GF-D8 (cell line): Measurements from ENCODE around the gene ENOX1.

Experiments
- DNase-seq: peaks from one replicate; lab custom pipeline; 2025; lab: John Stamatoyannopoulos, UW

The ENOX1 gene

DNA sequence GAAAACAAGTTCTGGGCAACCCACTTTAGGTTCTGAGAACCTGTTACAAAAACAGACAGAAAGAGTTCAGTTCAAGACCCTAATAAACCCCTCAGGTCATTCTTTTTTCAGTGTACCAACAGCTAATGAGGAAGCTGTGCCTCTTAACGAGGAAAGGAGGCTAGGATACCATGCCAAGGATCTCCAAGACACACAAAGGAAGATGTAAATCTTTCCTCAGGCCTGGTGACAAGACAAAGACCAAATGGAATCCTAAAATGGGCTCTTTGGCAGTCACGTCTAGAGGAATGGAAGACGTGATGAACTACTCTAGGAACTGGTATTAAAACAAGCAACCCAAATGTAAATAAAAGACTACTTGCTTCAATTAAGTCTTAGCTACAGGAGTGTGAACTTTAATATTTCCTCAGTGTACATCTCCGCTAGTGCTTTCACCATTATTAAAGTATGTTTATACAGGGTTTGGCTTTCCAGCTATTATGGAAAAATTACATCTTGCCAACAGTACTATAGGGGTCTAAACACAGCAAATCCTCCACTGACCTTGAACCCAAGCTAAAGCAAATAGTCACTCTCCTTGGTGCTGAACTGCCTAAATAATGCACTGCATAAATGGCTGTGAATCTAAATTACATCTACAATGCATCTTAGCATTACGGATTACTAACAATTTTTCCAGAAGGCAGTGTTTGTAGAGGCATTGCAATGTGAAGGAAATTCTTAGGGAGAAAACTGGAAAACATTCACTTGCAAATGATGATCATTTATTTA, 42.3 kb downstream of the ENOX1 start:
- no peak for DNase-seq

DNA sequence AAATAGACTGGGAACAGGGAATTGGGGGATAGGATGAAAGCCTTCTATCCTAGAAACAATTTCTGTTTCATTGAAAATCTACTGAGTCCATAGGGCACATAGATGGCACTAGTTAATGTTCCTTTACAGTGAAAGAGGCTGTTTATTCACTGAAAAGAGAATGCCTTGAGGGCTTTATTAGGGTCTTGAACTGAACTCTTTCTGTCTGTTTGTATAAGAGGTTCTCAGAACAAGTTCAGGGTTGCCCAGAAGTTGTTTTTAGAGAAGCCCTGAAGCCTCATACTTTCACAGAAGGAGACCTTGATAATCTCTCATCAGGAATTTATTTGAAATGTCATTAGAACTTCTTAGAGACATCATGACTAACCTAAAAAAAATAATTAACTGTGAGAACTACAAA, 43.9 kb downstream of the ENOX1 start:
- no peak for DNase-seq

DNA sequence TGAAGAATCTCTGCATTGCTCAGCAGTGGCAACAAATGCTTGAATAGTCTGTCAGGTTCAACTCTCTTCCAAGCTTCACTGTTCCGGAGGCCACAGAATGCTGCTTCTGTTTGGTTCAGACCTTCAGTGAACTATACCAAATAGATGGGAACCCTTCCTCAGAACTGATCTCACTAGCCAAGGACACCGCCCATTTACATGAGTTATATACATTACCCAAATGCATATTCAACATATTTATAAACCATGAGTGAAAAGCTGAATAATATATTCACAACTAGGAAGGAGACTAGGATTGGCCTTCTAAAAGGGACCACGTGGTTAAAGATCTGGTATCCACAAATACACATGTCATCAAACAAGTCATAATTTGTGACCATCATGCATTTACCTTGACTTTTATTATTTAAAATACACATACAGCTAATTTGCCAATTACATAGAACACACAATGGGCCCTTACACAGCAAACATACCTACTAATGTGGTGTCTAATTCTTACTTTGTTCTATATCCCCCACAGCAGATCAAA, 49.3 kb downstream of the ENOX1 start:
- DNase-seq, result no peak

DNA sequence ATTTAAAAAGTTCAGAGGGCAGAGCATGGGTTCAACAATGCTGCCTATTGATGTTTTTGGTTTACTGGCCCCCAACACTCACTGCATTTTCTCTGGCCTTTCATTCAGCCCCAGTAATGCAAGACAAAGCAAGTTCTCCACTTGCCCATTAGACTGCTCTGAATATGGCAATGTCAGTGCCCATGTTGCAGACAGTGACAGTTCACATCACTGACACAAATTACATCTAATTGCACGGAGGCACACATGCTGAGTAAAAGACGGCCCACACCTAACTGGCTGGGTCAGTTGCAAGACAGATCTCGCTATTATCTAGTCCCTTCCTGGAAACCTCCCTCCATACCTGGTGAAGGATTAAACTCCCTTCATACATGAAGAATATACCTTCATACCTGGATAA, 54.0 kb downstream of the ENOX1 start:
- DNase-seq, result no peak

DNA sequence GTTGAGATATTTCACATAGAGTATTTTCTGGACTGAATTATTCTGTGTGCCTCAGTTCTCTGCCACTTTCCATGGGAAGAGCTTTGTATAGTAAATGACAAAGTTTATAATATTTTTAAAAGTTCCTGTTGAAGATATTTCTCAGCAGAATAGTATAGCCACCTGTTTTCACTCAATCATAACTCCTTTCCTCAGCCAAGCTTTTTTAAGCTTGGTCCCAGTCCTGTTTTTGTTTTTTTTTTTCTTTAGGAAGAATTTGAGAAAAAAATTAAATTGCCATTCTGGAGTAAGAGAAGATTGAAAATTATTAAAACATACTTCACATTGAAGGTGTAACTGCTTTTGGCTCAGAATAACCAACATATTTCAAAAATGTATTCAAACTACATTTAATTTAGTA, 55.5 kb downstream of the ENOX1 start:
- no peak for DNase-seq

DNA sequence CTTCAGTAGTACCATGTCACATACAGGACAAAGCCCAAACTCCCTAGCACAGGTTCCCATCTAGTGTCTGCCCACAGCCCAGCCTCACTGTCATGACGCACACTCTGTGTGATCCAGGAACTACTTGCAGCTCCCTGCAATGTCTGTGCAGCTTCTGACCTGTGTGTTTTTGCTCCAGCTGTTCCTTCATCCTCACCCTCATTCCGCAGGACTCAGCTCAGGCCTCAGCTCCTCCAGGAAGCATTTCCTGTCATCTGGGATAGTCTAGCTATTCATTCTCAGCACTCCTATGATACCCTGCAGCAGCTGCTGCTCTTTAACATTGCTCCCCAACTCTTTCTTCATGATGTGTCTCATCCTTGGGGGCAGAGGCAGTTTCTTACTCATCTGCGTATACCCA, 56.1 kb downstream of the ENOX1 start:
- no peak for DNase-seq

DNA sequence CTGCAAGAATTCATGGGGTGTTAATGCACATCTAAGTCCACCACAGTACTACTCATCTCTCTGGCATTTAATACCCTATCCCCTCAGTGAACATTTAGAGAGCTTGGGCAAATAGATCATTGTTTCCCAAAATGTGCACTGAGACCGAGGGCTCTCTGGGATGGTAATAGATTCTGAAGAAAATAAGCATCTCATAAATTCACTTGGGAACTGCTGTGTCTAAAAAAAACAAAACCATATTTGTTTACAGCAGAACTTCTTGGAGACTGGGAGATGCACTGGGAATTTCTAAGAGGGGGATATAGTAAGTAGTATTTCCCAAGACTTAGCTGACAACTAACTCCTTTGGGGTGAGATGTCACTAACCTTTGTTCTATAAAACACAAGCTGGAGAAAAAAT, 58.4 kb downstream of the ENOX1 start:
- DNase-seq, result no peak

DNA sequence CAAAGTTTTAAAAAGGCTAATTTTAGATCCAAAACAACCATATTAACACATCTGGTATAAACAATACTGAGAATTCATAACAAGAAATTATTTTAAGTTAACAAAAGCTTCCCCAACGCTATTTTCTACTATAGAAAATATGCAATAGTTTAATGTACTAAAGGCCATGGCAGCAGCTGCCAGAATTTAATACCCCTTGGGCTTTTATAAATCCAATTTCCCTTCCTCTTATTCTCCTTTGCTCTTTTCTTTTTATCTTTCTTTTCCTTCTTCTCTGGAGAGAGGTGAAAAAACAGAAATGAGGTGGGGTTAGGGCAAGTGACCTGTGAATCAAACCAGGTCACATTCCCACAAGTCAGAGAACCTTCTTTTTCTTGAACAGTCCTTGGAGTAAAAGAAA, 58.9 kb downstream of the ENOX1 start:
- no peak for DNase-seq

DNA sequence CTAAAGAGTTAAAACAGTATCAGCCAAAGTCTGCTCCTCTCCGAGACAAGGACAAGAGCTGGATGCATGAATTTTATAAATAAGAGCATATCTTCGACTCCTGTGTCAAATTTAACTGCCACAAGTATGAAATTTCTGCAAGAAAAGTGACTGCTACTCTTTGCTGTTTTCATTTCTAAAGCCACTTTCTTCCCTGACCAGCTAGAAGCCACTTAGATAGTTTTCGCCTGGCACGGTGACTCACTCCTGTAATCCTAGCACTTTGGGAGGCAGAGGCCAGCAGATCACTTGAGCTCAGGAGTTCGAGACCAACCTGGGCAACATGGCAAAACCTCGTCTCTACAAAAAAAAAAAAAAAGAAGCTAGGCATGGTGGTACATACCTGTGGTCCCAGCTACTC, 61.3 kb downstream of the ENOX1 start:
- DNase-seq, result no peak

DNA sequence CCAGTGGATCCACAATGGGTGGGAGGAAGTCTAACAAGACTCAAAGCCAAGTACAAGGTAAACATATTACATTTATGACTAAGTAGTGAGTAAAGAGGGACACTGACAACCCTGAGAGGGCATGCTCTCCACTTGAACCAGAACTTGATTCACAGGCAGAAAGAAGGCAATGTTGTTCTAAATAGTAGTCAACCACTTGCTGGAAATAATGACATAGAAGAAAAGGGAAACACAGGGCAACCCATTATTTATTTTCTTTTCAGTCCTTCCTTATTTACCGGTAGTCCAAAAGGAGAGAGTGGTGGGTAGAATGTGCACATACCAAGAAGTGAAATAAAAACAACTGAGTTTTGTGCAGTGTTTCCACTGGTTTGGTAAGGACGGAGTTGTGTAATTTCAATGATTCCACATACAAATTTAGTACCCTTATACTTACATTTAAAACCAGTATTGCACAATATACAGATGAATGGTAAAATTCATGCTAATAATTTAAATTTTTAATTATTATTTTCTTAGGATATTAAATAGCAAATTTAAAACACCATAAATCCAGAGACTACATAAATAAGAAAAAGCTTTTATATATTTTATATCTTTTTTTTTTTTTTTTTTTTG, 65.9 kb downstream of the ENOX1 start:
- DNase-seq, result no peak

DNA sequence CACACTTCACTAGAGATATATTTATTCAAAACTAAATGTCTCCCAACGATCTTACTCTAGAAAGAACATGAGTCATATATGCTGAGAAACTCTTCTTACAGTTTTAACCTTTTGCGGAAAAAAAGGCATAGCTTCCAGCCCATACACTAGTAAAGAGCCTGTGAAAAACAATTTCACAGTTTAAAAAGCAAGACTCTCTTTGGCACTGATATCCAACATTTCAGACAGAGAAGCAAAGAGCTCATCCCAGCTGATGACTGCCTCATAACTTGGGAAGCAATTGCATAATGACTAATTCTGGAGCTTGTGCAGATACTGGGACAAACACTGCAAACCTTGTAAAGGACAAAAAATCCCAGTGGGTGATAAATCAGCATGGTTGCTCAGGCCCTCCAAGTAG, 88.0 kb downstream of the ENOX1 start:
- no peak for DNase-seq

DNA sequence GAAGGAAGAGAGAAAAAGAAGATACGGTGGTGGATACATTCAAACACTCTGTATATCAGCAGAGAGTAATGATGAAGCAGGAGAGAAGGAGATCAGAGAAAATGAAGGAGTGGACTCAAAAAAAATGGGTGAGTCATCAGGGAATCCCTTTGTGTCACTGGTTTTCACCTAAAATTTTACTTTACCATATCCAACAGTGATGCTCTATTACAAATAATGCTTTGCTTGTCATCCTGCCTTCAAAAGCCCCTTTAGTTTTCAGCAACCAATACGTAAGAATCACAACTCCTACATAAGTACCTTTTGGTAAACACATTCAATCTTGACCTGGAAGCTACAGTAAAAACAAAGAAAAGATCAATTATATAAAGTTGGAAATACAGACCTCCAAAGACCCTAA, 88.8 kb downstream of the ENOX1 start:
- no peak for DNase-seq

DNA sequence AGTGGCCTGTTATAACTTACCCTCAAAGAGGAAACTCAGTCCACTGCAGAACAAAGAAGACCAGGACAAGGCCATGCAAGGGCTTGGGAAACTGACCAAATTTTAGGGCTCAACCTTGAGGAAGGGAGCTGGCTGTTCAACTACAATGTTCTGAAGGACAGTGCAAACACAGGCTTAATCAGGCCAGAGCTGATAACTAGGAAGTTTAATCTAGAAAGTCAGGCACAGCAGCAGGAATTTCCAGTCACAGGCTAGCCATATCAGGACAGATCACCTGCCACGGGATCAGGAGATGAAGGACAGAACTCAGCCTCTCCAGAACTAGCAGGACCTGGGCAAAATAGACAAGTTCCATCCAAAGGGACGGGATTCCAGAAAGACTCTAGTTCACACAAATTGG, 89.4 kb downstream of the ENOX1 start:
- DNase-seq, result no peak

DNA sequence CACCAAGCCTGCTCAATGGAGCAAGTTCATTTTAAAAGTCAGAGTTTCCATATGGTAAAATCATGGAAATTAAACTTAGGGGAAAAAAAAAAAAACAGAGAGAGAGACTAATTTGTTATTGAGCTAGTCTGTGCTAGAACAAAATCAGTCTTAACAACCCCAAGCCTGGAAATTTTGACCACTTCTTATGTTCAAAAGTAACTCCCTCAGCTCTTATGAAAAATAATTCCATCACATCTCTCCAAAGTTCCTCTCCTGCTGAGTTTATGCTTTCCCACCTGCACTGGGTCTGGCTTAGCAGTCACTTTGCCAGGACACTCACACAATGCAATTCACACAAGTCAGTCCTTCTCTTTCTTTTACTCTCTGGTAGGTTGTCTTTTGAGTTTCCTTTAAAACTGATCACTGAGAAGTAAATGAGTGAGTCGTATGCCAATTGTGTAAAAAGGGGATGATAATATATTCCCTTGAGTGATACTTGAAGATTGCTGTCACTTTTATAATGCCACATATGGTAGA, 92.6 kb downstream of the ENOX1 start:
- DNase-seq, result no peak

DNA sequence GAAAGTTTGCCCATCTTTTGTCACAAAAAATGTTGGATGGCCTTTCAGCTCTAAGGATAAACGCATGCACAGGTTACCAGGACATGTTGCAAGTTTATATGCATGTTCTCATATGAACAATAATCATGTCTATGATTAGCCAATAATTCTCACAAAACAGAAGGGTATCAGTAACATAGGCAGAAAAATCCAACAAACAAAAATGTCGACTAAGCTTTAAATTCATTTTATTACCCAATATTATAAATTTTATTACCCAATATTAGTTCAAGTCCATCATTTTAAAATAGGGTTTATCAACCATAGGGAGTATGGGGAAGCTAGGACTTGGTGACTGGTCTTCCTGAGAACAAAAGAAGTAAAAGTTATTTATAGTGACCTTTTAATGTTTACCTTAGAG, 93.1 kb downstream of the ENOX1 start:
- DNase-seq, result no peak

DNA sequence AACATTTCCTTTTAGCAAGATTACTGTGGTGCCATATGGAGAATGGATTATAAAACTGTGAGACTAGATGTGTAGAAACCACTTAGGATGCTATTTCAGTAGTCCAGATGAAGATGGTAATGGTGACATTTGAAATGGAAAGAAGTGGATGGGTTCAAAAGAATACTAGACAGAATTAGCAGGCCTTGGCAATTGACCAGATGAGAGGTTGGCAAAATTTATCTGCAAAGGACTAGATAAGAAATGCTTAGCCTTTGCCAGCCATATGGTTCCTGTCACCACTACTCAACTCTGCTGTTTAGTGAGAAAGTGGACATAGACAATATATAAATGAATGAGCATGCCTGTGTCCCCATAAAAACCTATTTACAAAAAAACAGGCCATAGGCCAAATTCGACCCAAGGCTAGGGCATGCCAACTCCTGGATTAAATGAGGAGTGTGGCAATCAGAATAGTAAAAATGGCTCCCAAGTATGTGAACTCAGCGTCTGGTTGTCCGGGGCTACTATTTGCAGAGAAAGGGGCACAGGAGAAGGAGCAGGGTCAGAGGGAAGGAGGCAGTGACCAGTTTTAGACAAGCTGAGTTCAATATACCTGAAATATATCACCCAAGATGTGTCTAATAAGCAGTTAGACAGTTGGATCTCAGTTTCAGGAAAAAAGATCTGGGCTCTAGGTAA, 98.4 kb downstream of the ENOX1 start:
- DNase-seq, result no peak

DNA sequence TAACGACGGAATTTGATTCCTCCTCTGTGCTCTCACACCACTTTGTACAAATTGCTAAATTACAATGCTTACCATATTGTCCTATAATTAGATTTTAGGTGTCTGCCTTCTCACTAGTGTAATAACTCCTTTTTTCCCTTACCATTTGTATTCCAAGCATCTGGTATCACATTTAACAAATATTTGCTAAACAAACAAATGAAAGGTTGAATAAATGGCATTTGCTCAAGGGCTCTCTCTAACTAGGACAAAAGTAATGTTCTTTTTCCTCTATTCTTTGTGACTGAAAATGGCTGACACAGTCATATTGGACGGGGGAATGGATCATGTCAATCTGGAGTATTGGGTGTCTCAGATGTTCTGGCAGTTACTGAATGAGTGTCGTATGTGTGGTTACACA, 99.7 kb downstream of the ENOX1 start:
- no peak for DNase-seq

DNA sequence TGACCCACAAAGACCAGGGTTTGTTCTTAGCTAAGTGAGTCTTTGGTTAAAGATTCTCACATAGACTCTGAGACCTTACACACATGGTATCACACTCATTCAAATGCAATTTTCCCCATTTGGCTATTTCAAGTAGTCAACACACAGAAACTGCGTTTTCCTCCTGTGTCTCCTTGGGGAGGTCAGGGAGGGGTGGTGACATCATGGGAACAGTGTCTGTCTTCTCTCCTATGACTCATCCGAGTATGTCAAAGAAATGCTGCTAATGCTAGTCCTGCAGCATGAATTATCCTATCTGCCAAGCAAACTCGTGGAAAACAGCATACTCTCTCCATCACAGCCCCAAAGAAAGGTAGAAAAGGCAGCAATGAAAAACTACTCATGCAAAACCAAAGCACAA, 100.2 kb downstream of the ENOX1 start:
- DNase-seq, result no peak

DNA sequence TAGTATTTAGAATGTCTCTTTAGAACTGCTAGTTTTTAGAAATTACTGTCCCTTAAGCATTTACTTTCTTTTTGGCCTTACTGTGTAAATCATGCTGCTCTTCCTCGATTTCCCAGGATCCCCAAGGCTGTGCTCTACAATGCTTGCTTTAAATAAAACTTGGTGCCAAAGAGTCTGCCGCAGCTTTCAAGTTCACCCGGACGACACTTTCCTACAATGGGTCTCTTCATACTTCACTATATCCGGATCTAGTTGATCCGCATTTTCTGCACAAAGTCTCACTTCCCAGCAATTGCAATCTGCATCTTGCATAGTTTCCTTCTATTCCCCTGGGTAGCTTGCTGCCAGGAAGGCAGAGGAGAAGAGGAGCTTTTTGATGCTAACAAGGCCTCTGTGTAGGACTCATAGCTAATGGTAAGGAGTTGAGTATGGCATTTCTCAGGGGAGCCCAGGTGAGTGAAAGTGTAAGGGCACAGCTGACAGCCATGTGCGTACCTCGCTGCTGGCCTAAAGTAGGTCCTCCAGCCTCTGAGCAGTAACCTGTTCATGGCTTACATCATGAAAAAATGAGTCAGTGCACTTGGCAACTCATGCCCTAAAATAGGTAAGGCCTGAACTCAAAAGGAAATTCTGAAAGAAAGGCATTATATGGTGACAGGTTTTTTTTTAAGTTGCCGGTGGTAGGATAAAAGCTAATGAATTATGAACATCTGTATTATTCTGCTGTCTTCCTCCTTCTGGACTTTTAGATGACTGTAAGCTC, 101.6 kb downstream of the ENOX1 start:
- no peak for DNase-seq

DNA sequence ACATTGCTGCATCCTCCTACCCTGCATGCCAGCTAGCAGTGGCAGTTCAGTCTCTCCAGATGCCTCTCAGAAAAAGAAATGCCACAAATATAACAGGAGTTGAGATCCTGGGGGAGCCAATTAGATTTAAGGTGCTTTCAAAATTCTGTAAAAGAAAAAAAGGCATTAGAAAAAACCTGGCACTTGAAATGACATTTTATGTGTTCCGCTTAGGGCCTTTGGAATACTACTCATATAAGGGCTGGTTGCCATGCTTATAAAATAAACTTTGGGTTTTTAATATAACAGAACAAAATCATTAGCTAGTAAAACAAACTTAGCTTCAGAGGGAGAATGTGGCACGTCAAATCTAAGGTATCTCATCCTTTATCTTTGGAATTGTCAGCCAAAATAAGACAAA, 104.1 kb downstream of the ENOX1 start:
- no peak for DNase-seq

DNA sequence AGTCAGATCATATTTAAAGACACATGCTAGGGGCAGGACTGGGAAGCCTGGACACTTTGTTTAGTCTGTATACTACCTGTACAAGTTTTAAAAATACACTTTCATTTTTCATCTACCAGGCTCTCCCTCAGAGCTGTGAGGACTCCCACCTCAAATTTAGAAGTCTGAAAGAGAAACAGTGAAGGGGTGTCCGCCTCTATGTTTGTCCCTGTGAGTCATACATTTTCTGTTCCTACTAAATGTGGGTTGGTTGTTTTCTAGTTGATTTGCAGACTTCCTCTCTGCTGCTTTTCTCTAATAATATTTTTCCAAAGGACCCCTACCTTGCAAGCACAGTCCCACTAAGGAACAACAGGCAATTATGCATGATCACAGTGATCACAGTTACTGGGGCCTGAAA, 110.5 kb downstream of the ENOX1 start:
- DNase-seq, result no peak

DNA sequence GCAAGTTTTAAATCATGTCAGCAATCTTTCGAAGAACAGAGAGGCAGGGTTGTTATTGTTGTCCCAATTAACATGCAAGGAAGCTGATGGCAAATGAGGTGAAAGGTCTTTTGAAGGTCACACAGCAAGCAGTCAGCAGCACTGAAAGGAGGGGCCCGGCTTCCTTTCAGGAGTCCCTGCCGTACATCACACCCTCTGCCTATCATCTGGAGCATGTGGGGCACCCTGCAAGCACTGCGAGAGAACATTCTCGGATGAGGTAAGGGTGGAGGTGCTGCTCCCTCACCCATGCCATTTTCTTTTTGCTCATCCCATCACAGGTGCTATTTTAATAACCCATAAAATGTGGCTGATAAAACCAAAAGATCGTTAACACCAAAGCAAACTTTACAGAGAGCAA, 111.2 kb downstream of the ENOX1 start:
- no peak for DNase-seq
